Measurements from ENCODE around the gene TERT.
"Not testable (repeated sequence)": the region's sequence is repeated elsewhere in the genome, so short reads cannot be mapped to it uniquely, and the experiment has no call there.

Gene TERT

DNA sequence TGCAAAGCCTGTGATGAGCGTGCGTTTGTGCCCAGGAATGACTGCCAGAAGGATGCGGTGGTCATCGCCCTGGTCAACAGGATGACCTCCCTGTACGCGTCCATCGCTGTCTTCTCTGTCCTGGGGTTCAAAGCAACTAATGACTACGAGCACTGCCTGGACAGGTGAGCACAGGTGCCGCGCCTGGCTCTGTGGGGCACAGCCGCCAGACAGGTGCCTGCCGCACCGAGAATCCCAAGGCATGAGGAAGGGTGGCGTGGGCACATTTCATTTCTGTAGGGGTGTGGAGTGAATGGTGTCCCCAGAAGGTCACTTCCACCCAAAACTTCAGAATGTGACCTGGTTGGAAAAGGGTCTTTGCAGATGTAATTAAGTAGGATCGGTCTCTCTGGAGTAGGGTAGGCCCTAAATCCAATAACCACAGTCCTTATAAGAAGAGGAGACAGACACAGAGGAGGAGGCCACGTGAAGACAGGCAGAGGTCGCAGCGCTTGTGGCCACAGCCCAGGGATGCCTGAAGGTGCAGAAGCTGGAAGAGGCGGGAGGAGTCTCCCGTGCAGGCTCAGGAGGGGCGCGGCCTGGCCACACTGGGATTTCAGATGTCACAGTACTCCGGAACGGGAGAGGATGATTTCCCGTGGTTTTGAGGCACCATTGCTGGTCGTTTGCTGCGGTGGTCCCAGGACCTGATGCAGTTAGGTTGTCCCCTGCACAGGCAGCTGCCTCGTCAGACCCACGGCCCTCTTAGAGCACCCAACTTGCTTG lies 54.2 kb downstream of the TERT start:
- DNase-seq (ENCODE audit: low read depth), result no peak

DNA sequence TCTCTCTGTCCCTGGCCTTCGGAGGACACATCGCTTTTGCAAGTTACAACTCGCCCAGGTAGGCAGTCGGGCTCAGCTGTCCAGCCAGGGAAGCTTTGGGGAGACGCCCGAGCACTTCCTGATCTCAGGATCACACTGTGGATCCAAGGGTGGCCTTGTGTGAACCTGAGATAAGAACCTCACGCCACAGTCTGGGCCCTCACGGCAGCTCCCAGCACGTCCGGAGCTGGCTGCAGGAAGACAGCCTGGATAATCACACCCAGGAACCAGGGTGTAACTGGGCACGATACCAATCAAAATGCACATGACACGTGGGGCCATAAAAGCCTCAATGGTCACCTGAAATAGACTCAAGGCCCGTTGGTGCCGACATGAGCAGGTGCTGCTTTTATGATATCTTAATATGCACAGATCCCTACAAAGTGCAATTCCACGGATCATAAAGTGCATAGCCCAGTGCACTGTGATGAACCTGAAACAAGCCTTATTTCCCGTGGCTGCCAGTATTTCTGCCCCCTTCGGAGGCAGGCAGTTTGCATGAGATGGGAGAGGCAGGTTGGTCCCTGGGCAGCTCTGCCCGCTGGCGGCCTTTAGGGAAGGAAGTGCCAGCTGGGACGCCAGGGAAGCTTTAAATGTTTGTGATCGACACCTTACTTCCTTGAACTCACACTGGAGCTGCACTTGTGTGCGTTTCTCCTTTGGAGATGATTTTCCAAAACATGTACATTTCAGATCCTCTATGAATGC lies 55.2 kb downstream of the TERT start:
- DNase-seq (ENCODE audit: low read depth), result no peak

DNA sequence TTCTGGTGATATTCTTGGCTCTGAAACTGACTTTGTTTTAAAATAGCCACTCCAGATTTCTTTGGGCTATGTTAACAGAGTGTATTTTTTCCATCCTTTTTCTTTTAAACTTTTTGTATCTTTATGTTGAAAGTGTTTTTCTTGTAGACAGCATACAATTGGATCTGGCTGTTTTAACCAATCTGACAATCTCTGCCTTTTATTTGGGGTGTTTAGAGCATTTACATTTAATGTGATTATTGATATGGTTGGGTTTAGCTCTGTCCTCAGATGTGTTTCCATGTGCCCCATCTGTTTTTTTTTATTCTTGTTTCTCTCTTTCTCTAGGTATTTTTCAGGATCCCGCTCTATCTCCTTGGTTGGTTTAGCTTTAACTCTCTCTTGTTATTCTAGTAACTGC lies 59.0 kb downstream of the TERT start:
- DNase-seq (ENCODE audit: low read depth), result no peak

DNA sequence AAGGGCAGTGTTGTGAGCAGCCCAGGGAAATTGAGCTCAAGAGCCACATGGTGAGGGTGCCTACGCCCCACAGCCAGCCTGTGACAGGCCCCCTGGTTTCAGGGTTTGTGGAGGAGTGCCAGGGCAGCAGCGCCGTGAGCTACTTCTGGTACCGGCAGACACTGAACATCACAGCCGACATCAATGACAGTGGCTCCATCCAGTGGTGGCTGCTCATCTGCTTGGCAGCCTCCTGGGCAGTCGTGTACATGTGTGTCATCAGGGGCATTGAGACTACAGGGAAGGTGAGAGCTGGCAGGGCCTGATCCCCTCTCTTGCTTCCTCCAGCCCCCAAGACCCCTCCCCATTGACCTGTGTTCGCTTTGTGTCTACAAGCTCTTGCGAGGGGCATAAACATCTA lies 59.5 kb downstream of the TERT start:
- DNase-seq (ENCODE audit: low read depth), result no peak

DNA sequence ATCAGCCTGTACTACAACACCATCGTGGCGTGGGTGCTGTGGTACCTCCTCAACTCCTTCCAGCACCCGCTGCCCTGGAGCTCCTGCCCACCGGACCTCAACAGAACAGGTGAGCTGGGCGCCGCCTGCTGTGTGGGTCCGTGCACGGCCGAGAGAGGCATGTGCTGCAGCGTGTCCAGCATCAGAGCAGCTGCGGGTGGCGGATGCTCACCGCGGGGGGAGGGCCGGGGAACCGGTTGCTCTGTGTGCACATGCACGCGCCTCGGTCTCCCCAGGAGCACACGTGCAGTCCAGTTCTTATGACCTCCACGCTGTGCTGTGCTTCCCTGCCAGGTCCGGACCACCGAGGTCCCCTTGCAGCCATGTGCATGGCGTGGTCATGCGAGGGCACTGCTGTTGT lies 62.1 kb downstream of the TERT start:
- DNase-seq (ENCODE audit: low read depth), result no peak

DNA sequence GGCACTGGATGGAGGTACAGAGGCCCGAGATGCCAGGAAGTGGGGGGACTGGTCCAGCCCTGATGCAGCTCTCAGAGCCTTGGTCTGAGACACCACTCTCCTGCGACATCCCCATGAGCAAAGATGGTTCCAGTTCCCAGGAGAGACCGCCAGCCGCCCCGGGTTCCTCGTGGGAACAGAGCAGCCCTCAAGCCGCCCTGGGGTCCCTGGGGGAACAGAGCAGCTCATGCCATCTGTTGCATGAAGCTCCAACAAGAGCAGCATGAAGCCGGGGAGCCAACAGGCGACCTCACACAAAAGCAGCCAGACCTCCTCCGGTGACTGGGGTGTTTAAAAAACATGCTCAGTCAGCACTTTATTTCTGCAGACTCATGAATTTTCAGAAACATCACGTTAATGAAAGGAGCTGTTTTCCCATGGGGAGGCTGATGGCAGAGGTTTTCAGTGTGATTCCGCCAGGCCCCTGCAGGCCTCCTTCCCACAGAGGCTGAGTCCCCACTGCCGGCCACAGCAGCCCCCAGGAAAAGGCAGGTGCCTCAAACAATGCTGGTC lies 63.4 kb downstream of the TERT start:
- no peak for DNase-seq (ENCODE audit: low read depth)

DNA sequence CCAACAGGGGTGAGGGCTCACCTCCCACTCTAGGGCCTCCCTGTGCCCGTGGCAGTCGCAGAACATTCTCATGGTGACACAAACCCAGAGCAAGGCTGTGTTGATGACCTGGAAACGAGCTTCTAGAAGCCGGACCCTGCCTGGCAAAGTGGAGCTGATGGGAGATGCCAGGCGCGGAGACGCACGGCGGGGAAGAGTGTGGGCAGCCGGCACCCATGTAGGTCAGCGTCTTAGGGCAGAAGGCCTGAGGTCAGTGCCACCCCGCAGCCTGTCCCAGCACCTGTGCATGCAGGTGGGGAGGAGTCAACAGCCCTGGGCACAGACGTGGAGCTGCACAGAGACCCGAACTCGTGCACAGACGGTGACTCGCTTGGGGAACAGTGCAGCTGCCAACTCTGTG lies 64.3 kb downstream of the TERT start:
- no peak for DNase-seq (ENCODE audit: low read depth)

DNA sequence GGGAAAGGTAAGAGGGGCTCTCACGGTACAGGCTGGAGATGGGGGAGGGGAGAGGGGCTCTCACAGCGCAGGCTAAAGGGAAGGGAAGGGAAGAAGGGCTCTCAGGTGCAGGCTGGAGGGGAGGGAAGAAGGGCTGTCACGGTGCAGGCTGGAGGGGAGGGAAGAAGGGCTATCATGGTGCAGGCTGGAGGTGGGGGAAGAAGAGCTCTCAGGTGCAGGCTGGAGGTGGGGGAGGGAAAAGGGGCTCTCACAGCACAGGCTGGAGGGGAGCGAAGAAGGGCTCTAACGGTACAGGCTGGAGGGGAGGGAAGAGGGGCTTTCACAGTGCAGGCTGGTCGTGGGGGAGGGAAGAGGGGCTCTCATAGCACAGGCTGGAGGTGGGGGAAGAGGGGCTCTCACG lies 65.0 kb downstream of the TERT start:
- no peak for DNase-seq (ENCODE audit: low read depth)

DNA sequence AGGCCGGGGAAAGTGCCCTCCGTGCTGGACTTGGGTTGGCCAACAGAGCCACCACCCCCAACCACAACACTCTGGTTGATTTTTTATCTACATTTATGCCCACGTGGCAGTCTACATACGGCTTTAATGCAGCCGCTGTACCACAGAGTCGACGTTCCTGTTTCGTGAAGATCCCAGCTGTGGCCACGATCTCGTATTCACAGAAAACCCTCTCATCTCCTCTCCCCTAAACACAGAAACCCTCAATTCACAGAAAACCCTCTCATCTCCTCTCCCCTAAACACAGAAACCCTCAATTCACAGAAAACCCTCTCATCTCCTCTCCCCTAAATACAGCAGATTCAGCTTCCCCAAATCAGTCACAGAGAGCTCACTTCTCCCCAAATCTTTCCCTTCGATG lies 65.8 kb downstream of the TERT start:
- DNase-seq (ENCODE audit: low read depth), result not testable (repeated sequence)

DNA sequence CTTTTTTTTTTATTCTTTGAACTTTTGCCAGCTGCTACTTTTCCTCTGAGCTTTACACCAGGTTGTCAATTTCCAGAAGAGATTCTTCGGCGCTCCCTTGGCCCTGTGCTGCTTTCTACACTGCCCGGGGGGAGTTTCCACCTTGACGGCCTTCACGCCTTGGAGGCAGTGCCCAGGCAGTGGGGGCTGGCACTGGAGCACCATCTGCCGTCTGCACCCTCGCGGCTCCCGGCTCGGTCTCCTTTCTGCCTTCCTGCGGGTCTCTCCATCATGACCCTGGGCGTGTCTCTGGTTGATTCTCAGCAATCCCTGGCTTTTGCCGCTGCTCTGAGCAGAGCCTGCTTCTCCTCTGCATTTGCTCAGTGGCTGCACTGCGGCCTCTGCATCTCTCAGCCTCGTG lies 66.7 kb downstream of the TERT start:
- DNase-seq (ENCODE audit: low read depth), result no peak

DNA sequence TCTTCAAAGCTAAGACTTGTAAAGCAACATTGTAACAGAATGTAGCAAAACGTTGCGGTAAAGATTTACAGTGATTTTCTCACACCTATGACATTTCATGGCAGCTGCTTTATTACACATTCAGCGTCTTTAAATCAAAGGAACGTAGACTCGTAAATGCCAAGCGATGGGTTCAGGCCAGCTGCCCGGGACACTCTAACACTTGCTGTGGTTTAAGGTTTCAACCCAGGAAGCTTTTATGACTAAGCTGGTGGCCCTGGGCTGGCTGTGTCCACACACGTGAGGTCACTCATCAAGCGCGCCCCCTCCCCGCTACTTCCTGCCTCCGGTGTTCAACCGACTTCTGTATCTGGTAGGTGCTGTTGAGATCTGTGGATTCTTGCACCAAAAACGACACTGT lies 67.2 kb downstream of the TERT start:
- DNase-seq (ENCODE audit: low read depth), result no peak

DNA sequence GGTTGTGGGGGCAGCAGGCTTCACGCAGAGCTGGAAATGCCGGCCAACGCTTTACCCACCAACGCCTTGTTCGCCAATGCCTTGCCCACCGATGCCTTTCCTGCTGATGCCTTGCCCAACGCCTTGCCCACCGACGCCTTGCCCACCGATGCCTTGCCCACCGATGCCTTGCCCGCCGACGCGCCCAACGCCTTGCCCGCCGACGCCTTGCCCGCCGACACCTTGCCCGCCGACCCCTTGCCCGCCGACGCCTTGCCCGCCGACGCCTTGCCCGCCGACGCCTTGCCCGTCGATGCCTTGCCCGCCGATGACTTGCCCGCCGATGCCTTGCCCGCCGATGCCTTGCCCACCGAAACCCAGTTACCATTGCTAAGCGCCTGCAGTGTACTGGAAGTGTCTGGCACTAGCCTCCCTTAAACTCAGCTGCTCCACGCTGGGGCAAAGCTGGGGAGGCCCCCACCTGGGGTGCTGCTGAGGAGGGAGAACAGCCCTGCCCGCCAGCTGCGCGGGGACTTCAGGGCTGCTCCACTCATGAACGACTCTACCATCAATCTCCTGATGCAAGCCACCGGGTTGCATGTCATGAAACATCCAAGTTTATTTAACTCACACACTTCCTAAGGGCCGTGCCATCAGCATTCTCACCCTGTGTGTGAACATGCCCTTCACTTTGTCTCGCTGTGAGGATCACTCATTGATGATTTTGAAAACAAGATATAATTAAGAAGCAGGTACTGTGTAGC lies 67.9 kb downstream of the TERT start:
- DNase-seq (ENCODE audit: low read depth), result no peak

DNA sequence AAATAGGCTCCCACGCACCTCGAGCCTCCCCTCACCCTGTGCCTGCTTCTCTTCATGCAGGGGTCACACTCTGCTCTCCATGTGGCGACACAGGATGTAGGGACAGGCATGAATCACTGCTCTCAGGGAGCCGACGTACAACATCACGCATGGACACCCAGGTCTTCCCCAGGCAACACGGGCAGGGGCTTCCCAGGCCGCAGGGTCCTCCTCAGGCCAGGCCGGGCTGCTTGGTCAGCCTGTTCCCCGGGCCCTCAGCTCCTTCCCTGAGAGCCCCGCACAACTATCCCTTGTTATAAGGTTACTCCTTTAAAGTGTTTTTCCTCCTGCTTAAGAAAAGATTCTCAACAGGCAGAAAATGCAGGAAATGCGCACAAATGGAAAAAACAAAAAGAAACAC lies 68.6 kb downstream of the TERT start:
- DNase-seq (ENCODE audit: low read depth), result no peak

DNA sequence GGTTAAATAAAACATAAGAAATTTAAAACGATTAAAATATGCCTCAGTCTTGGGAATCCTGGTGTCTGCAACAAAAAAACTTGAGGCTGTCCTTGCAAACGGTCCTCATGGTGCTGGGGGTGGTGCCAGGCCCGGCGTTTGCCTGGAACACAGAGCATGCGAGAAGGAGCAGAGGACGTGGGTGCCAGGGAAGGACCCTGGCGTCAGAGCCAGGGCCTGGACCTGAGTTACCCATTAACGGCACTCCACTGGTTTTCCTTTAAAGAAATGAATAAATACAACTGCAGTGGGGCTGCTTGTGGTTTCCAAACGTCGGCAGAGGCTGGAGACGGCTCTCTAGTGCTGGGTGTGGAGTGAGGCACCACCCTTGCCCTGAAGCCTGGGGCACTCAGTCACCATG lies 69.8 kb downstream of the TERT start, which contains the start of gene SLC6A18:
Gene SLC6A18 (plus strand): TSS at position 301 of the 400 bp plus-strand sequence. CDS start 97 bp downstream, at position 398.
- DNase-seq (ENCODE audit: low read depth), result no peak

DNA sequence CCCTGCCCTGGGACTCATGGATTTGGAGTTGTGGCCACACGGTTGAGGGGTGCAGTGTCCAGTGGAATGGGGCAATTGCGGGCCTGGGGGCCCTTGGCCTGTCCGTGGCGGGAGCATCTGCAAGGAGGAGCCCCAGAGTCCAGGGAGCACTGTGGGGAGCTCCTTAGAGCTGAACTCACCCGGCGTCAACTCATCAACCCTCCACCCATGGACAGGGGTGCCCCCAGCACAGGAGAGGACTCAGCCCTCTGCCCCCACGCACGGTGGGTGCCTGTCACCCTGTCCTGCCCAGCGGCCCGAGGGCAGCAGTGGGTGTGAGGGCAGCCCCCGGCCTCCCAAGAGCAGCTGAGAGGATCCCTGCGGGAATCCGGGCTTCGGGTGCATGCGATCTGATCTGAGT lies 70.2 kb downstream of the TERT start:
- DNase-seq (ENCODE audit: low read depth), result no peak

DNA sequence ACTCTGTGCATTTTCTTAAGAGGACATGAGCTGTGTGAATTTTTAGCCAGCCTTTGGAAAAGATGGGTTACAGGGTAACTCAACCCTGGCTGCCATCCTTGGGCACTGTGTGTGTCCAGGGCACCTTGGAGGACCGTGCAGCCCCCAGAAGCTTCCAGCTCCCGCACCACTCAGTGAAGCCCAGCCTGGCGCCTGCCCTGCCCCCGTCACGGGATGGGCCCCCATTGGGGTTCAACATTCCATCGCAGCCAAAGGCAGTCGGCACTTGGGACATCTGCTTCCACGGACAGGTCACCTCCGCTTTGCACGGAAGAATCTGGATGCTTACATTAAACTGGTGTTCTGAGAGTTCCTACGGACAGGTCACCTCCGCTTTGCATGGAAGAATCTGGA lies 71.6 kb downstream of the TERT start:
- no peak for DNase-seq (ENCODE audit: low read depth)

DNA sequence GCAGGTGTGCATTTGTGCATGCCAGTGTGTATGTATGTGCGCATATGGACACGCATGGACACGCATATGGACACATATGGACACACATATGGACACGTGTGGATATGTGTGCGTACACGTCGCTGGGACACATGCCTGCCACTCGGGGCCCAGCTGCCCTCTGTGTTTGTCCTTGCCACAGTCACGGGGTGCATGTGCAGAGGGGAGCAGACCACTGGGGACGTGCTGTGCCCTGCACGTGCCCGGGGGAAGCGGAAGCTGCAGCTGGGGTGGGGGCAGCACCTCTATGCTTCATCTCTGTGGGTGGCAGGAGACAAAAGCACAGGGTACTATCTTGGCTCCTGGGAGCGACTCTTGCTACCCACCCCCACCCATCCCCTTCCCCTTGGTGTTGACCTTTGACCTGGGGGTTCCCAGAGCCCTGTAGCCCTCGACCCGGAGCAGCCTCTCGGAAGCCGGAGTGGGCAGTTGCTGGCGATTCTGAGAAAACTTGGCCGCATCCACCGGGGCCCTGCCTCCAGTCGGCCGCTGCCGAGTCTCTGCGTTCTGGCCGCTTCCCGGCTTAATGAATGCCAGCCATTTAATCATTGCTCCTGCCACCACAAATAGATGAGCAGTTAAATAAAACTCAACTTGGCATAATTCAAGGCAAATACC lies 72.1 kb downstream of the TERT start:
- DNase-seq (ENCODE audit: low read depth), result no peak

DNA sequence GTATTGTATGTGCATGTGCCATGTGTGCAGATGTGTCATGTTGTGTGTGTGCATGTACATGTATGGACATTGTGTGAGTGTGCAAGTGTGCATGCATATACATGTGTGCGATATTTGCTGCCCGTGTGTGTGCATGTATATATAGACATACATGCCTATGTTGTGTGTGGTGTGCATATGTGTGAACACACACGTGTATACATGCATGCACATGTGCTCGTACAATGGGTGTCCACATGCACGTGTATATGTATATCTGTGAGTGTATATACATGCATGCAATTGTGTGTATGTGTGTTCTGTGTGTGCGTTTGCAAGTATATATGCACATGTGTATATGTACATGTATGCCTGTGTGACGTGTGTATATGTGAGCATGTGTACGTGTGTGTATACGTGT lies 72.7 kb downstream of the TERT start:
- DNase-seq (ENCODE audit: low read depth), result no peak

DNA sequence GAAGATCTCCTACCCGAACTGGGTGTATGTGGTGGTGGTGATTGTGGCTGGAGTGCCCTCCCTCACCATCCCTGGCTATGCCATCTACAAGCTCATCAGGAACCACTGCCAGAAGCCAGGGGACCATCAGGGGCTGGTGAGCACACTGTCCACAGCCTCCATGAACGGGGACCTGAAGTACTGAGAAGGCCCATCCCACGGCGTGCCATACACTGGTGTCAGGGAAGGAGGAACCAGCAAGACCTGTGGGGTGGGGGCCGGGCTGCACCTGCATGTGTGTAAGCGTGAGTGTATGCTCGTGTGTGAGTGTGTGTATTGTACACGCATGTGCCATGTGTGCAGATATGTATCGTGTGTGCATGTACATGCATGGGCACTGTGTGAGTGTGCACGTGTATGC lies 73.1 kb downstream of the TERT start:
- DNase-seq (ENCODE audit: low read depth), result no peak

DNA sequence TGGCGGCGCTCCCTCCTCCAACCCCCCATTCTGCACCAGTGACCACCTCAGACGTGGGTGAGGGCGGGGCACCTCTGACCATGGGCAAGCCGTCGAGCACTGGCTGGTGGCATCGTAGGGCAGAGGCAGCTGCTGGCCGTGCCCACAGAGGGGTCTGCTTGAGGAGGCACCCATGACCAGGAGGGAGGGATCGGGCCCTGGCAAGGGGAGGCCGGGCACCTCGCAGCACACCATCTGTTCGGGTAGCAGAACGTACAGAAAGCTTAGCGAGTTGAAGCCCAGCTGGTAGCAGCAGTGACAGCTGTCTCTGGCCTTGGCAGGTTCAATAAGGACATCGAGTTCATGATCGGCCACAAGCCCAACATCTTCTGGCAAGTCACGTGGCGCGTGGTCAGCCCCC lies 74.0 kb downstream of the TERT start:
- no peak for DNase-seq (ENCODE audit: low read depth)

DNA sequence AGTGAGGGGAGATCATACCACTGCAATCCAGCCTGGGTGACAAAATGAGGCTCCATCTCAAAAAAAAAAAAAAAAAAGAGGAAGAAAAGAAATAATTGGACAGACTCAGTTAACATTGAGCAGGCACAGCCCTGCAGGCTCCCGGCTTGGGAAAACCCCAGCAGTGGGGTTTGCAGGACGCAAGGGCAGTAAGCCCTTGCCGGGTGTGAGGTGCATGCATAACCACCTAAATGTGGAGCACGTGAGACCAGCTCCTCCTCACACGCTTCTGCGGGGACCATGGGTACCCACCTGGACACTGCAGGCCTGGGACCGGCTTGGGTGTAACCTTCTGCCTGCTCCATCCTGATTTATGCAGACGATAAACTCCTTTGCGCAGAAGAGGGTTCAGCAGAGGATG lies 74.5 kb downstream of the TERT start:
- no peak for DNase-seq (ENCODE audit: low read depth)

DNA sequence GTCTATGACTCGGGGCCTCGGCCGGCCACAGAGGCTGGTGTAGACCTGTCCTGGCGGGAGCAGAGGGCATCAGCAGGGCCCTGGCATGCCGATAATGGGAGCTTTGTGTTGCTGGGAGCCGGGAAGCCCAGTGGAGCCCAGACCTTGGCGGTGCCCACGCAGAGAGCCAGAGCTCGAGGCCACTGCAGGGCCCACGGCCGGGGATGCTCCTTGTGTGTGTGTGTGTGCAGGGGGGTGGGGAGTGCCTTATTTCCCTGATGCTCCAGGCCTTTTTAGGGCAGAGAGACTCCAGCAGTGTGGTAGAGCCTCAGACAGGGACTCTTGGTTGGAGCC lies 75.1 kb downstream of the TERT start:
- DNase-seq (ENCODE audit: low read depth), result no peak

All from activated T-helper 9 cell treated with anti-CD3 and anti-CD28 coated beads, Interleukin-2, amount 50 U/mL, for 16 hours (primary cell).